Activated B cell treated with CpG ODN at 0.5 μM for 24 hours (primary cell): ENCODE data around the gene MPST. TPM values are rescaled to one million over a fixed set of nuclear protein-coding genes. Genes with fewer than 3 reads are reported as not detected.

Experiments
- ATAC-seq: fragments of 200-7000 bp; cut with Tn5 transposase; one replicate; pipeline ENCODE4 v1.10.0; 2021; ENCODE audit warnings: low read depth, mild to moderate bottlenecking, moderate library complexity
- CTCF ChIA-PET: fragments of 350-600 bp; sonication (Branson Sonifier 250); formaldehyde crosslinking; loops from one replicate; lab custom pipeline; 2021; ENCODE audit warnings: antibody characterized with exemption; lab: Charles Lee
- POLR2A ChIA-PET: fragments of 350-600 bp; sonication (Branson Sonifier 250); formaldehyde crosslinking; loops from one replicate; lab custom pipeline; 2021; ENCODE audit warnings: antibody characterized with exemption; lab: Charles Lee
- DNase-seq: peaks from one replicate; pipeline ENCODE4 v3.0.0; 2022
- H3K27ac Mint-ChIP-seq: one replicate; pipeline ENCODE4 v1.8.0; 2020; ENCODE audit warnings: mixed read lengths
- H3K27me3 Mint-ChIP-seq: one replicate; pipeline ENCODE4 v1.8.0; 2021; ENCODE audit warnings: mixed read lengths
- H3K36me3 Mint-ChIP-seq: one replicate; pipeline ENCODE4 v1.8.0; 2021; ENCODE audit warnings: low read depth, mixed read lengths
- H3K4me1 Mint-ChIP-seq: one replicate; pipeline ENCODE4 v1.8.0; 2021; ENCODE audit warnings: mixed read lengths
- H3K4me3 Mint-ChIP-seq: one replicate; pipeline ENCODE4 v1.8.0; 2020; ENCODE audit warnings: mild to moderate bottlenecking, mixed read lengths
- H3K9me3 Mint-ChIP-seq: one replicate; pipeline ENCODE4 v1.8.0; 2020; ENCODE audit warnings: mixed read lengths
- intact Hi-C: fragments of 100-400 bp; cut with micrococcal nuclease; formaldehyde crosslinking; loops from one replicate; pipeline ENCODE4 v1.15.1; 2024
- total RNA-seq: library from RNA; stranded (reverse); gene quantifications from 2 replicates; pipeline ENCODE4 v1.2.3, GENCODE V29; 2022
- TF ChIP-seq, protein P1 (sequence below): fragments of 200-600 bp; IDR thresholded peaks from one replicate; pipeline ENCODE4 v1.8.0; 2022; ENCODE audit warnings: antibody characterized with exemption, mild to moderate bottlenecking

MPST gene
- total RNA-seq, 1 donor from 2014 or later, result 15.6 TPM

DNA sequence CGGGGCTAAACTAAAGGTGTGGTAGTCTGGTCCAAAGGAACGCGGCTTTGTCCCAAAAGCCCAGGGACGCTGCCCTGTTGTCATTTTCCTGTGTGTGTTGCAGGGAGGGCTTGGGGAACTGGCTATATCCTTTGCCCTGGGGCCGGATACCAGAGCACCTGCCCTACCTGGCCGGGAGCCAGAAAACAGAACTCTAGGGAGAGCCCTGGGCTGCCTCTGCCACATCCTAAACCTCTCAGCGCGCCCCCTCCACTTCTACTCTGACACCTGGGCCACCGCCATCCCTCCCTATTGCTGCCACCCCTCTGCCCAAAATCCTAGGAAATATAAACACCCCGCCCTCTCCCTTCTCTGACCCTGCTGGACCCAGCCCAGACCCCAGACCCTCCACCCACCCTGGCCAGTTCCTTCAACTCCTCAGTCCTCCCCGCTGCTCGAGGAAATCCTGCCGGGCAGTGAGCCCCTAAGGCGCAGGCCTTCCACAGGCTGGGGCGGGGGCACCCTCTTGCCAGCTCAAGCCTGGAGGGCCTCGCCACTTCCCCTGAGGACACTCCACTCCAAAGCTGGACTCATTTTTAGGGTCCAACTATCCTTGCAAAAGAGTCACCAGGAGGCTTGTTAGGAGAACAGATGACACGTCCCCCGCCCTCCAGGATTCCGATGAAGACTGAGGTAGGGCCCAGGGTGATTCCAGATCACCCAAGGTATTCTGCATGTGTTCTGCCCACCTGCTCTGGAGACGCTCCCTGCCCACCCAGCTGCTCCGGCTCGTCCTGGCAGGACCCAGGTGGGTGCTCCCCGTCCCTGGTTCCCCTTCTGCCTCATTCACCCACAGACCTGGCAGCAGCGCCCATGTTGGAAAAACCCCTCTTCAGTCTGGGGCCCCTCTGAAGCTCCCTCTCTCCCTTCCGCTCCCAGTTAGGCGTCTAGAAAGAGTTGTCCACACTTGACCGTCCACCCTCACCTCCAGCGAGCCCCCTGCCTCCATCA, 44.2 kb downstream of the MPST start:
- Mint-ChIP-seq H3K27me3 (peaks cover 9% of the 10 kb centered on the region), H3K4me1 (no peaks in the 10 kb centered on the region), H3K4me3 (no peak overlapping the region), H3K36me3 (peaks cover 25% of the 10 kb centered on the region), H3K9me3 (no peaks in the 10 kb centered on the region), H3K27ac (no peak overlapping the region)
- ATAC-seq (no peak), DNase-seq (no peak)
- POLR2A ChIA-PET, result no interaction called here
- intact Hi-C loops, result no loop called here
- CTCF ChIA-PET, result interaction anchor here (1.2 kb wide), 1 partner anchor 9 kb away, joined by 3 read pairs; no protein-coding TSS in a partner anchor
- TF ChIP-seq, protein P1, sequence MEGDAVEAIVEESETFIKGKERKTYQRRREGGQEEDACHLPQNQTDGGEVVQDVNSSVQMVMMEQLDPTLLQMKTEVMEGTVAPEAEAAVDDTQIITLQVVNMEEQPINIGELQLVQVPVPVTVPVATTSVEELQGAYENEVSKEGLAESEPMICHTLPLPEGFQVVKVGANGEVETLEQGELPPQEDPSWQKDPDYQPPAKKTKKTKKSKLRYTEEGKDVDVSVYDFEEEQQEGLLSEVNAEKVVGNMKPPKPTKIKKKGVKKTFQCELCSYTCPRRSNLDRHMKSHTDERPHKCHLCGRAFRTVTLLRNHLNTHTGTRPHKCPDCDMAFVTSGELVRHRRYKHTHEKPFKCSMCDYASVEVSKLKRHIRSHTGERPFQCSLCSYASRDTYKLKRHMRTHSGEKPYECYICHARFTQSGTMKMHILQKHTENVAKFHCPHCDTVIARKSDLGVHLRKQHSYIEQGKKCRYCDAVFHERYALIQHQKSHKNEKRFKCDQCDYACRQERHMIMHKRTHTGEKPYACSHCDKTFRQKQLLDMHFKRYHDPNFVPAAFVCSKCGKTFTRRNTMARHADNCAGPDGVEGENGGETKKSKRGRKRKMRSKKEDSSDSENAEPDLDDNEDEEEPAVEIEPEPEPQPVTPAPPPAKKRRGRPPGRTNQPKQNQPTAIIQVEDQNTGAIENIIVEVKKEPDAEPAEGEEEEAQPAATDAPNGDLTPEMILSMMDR, result no peak

DNA sequence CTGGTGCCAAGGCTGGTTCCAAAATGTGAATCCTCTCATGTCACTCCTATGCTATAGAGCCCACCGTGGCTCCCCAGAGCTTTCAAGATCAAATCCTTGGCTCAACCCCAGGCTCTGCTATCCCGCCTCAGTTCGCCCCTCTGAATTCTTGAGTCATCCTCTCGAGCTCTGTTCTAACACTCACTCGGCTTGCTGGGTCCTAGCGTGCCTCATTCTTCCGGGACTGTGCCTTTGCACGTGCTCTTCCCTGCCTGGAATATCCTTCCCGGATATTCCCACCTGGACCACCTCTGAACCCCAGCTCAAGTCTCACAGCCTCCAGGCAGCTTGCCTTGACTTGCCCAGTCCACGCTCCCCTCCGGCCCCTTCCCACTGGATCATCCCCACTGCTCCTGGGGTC, 45.0 kb downstream of the MPST start:
- peaks cover 12% of the 10 kb centered on the region for H3K27me3 Mint-ChIP-seq
- H3K4me3 Mint-ChIP-seq, result no peak overlapping the region
- TF ChIP-seq, protein P1, result no peak
- ChIA-PET POLR2A (no interaction called here), CTCF (no interaction called here)
- no peaks in the 10 kb centered on the region for H3K4me1 Mint-ChIP-seq
- DNase-seq (no peak), ATAC-seq (no peak)
- H3K27ac Mint-ChIP-seq, result no peak overlapping the region
- no peaks in the 10 kb centered on the region for H3K9me3 Mint-ChIP-seq
- intact Hi-C loops, result no loop called here
- H3K36me3 Mint-ChIP-seq, result peaks cover 19% of the 10 kb centered on the region

DNA sequence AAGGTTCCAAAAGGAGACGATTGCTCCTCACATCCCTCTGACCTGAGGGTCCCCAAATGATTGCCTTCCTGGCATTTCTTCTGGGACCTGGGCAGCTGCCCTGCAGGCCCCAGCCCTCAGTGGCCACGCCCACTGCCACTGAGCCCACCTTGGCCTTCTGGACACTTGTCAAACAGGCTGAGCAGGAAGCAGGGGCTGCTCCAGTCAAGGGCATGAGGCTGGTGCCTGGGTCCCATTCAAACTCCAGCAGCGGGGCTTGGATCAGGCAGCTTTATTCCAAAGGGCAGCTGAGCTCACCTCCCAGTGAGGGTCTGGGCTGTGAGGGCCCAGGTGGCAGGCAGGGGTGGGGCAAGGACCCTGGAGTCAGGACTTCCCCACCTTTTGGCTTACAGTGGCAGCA, 45.6 kb downstream of the MPST start:
- CTCF ChIA-PET, result no interaction called here
- H3K9me3 Mint-ChIP-seq, result no peaks in the 10 kb centered on the region

DNA sequence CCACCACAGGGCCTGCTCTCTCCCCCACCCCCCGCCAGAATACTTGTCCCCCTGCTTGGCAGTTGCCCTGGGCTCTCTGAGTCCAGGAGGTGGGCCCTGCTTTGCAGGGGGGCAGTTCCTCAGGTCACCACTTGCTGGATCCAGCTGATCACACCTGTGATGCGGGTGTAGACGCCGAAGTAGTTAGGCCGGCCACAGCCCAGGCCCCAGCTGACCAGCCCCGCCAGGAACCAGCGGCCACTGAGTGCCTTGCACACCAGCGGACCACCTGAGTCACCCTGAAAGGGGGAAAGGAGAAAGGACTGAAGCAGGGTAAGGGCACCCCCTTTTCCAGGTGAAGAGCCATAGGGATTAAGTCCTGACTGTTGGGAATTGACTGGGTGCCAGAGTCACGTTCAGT, 46.4 kb downstream of the MPST start:
- H3K27ac Mint-ChIP-seq, result no peak overlapping the region
- POLR2A ChIA-PET, result no interaction called here
- TF ChIP-seq, protein P1, result no peak
- H3K9me3 Mint-ChIP-seq, result no peaks in the 10 kb centered on the region
- peaks cover 21% of the 10 kb centered on the region for H3K27me3 Mint-ChIP-seq
- CTCF ChIA-PET, result interaction anchor here (0.7 kb wide), 1 partner anchor 250 kb away, joined by 3 read pairs; no protein-coding TSS in a partner anchor
- no peak for DNase-seq
- intact Hi-C loops, result no loop called here
- ATAC-seq, result no peak
- no peaks in the 10 kb centered on the region for H3K4me1 Mint-ChIP-seq
- peaks cover 11% of the 10 kb centered on the region for H3K36me3 Mint-ChIP-seq
- H3K4me3 Mint-ChIP-seq, result no peak overlapping the region

More for the DNA sequence above, 45.6 kb downstream of the MPST start:
- TF ChIP-seq, protein P1, result no peak
- Mint-ChIP-seq H3K27ac (no peak overlapping the region), H3K27me3 (peaks cover 18% of the 10 kb centered on the region), H3K4me3 (no peak overlapping the region), H3K36me3 (peaks cover 16% of the 10 kb centered on the region), H3K4me1 (no peaks in the 10 kb centered on the region)
- intact Hi-C loops, result no loop called here
- no peak for DNase-seq
- POLR2A ChIA-PET, result no interaction called here
- no peak for ATAC-seq

DNA sequence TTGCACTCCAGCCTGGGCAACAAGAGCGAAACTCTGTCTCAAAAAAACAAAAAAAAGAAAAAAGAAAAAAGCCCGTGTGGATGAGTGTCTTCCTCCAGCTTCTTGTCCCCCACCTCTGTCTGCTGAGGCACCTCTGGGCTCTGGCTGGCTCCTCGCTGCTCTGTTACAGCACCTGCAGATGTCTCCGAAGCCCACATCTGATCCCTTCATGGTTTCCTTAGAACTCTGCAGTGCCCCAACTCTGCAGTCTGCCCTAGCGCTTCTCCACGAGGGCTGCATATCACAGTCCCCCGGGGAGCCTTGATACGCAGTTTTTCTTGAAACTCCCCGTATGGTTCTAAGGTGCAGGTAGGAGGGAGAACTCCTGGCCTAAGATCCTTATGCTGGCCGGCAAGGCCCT, 47.9 kb downstream of the MPST start:
- ChIA-PET CTCF (interaction anchor here (0.6 kb wide), 1 partner anchor 195 kb away, joined by 3 read pairs; no protein-coding TSS in a partner anchor), POLR2A (no interaction called here)
- intact Hi-C loops, result no loop called here
- TF ChIP-seq, protein P1, result no peak
- Mint-ChIP-seq H3K9me3 (no peaks in the 10 kb centered on the region), H3K4me3 (no peak overlapping the region), H3K36me3 (peaks cover 5% of the 10 kb centered on the region), H3K4me1 (no peaks in the 10 kb centered on the region), H3K27ac (no peak overlapping the region), H3K27me3 (peaks cover 21% of the 10 kb centered on the region)
- ATAC-seq, result no peak
- DNase-seq, result no peak
